Measurements from ENCODE around the gene ATP8A2.

The ATP8A2 gene

GRCh38 chr13:25840261-25840660 is 468.5 kb downstream of the ATP8A2 start:
- no peak for DNase-seq
- H4K91ac ChIP-seq (ENCODE audit: low read length), result no peak overlapping the region
- peak overlapping the region; percentile 15 for H3K9ac ChIP-seq (ENCODE audit: low read length)
- no peak overlapping the region for H3K4me2 ChIP-seq (ENCODE audit: low read length, poor library complexity, severe bottlenecking)
- H3K27ac ChIP-seq (ENCODE audit: low read length, poor library complexity, severe bottlenecking), result peak overlapping the region; percentile 51
- no peak overlapping the region for H3K4ac ChIP-seq (ENCODE audit: low read depth in 1 of 2, low read length in 2 of 2)
- H3K9me3 ChIP-seq (ENCODE audit: control insufficient read depth, low read length), result no peaks in the 10 kb centered on the region
- no peak overlapping the region for H2BK5ac ChIP-seq (ENCODE audit: low read depth, low read length, poor library complexity, severe bottlenecking)
- no peak overlapping the region for H3K4me3 ChIP-seq (ENCODE audit: insufficient read depth in 1 of 2, low read depth in 1 of 2, low read length in 2 of 2)
- H2BK120ac ChIP-seq (ENCODE audit: low read depth, low read length), result no peak overlapping the region
- no peaks in the 10 kb centered on the region for H3K79me1 ChIP-seq (replicated peaks; ENCODE audit: low read length, poor library complexity, severe bottlenecking)
- H4K8ac ChIP-seq (ENCODE audit: low read length), result no peak overlapping the region
- H3K36me3 ChIP-seq (ENCODE audit: control insufficient read depth in 1 of 2, insufficient read depth in 2 of 2, low read depth in 1 of 2, low read length in 2 of 2), result peaks cover 0 to 4% of the 10 kb centered on the region in 2 experiments
- WGBS, result 73% methylated on average over 3 of the region's 3 CpGs
- no peak overlapping the region for H3K23ac ChIP-seq (ENCODE audit: low read length in 2 of 2)
- no peak overlapping the region for H2BK15ac ChIP-seq (ENCODE audit: low read depth, poor library complexity, severe bottlenecking)
- no peak overlapping the region for H2AK5ac ChIP-seq (ENCODE audit: low read length, severe bottlenecking)
- no peak overlapping the region for H2AFZ ChIP-seq (ENCODE audit: low read depth, low read length)
- peaks cover 4% of the 10 kb centered on the region for H3K4me1 ChIP-seq (ENCODE audit: control insufficient read depth, insufficient read depth, low read depth, low read length)
- H3K27me3 ChIP-seq (ENCODE audit: control insufficient read depth in 1 of 2, insufficient read depth in 1 of 2, low read length in 2 of 2), result peaks cover 0 to 14% of the 10 kb centered on the region in 2 experiments
- H3K14ac ChIP-seq (ENCODE audit: low read length in 2 of 2), result no peak overlapping the region
- H3K18ac ChIP-seq (ENCODE audit: low read depth in 1 of 2, low read length in 2 of 2), result no peak overlapping the region
- H2BK12ac ChIP-seq (ENCODE audit: low read length in 2 of 2), result no peak overlapping the region

GRCh38 chr13:25840931-25841330 is 469.2 kb downstream of the ATP8A2 start:
- H2BK5ac ChIP-seq (ENCODE audit: low read depth, low read length, poor library complexity, severe bottlenecking), result no peak overlapping the region
- H4K8ac ChIP-seq (ENCODE audit: low read length), result no peak overlapping the region
- H2BK120ac ChIP-seq (ENCODE audit: low read depth, low read length), result no peak overlapping the region
- peak overlapping the region; percentile 38 for H2AK5ac ChIP-seq (ENCODE audit: low read length, severe bottlenecking)
- H2AFZ ChIP-seq (ENCODE audit: low read depth, low read length), result no peak overlapping the region
- no peaks in the 10 kb centered on the region for H3K9me3 ChIP-seq (ENCODE audit: control insufficient read depth, low read length)
- H3K14ac ChIP-seq (ENCODE audit: low read length in 2 of 2), result no peak overlapping the region
- 100% methylated on average over 1 of the region's 2 CpGs for WGBS
- H3K27me3 ChIP-seq (ENCODE audit: control insufficient read depth in 1 of 2, insufficient read depth in 1 of 2, low read length in 2 of 2), result peaks cover 0 to 14% of the 10 kb centered on the region in 2 experiments
- H3K4me3 ChIP-seq (ENCODE audit: insufficient read depth in 1 of 2, low read depth in 1 of 2, low read length in 2 of 2), result no peak overlapping the region
- no peak overlapping the region for H3K9ac ChIP-seq (ENCODE audit: low read length)
- no peak for DNase-seq
- peaks cover 4% of the 10 kb centered on the region for H3K4me1 ChIP-seq (ENCODE audit: control insufficient read depth, insufficient read depth, low read depth, low read length)
- peaks cover 0 to 4% of the 10 kb centered on the region in 2 experiments for H3K36me3 ChIP-seq (ENCODE audit: control insufficient read depth in 1 of 2, insufficient read depth in 2 of 2, low read depth in 1 of 2, low read length in 2 of 2)
- no peak overlapping the region for H4K91ac ChIP-seq (ENCODE audit: low read length)
- no peak overlapping the region for H3K27ac ChIP-seq (ENCODE audit: low read length, poor library complexity, severe bottlenecking)
- no peaks in the 10 kb centered on the region for H3K79me1 ChIP-seq (replicated peaks; ENCODE audit: low read length, poor library complexity, severe bottlenecking)
- no peak overlapping the region for H2BK15ac ChIP-seq (ENCODE audit: low read depth, poor library complexity, severe bottlenecking)
- no peak overlapping the region for H2BK12ac ChIP-seq (ENCODE audit: low read length in 2 of 2)
- no peak overlapping the region for H3K18ac ChIP-seq (ENCODE audit: low read depth in 1 of 2, low read length in 2 of 2)
- H3K4me2 ChIP-seq (ENCODE audit: low read length, poor library complexity, severe bottlenecking), result no peak overlapping the region
- H3K4ac ChIP-seq (ENCODE audit: low read depth in 1 of 2, low read length in 2 of 2), result no peak overlapping the region
- no peak overlapping the region for H3K23ac ChIP-seq (ENCODE audit: low read length in 2 of 2)

GRCh38 chr13:25843692-25844091 is 471.9 kb downstream of the ATP8A2 start:
- 92% methylated on average over 3 of the region's 4 CpGs for WGBS
- Histone ChIP-seq H2AFZ (ENCODE audit: low read depth, low read length) (no peak overlapping the region), H2BK12ac (ENCODE audit: low read length in 2 of 2) (no peak overlapping the region), H3K9me3 (ENCODE audit: control insufficient read depth, low read length) (no peaks in the 10 kb centered on the region), H4K91ac (ENCODE audit: low read length) (no peak overlapping the region), H3K4me3 (ENCODE audit: insufficient read depth in 1 of 2, low read depth in 1 of 2, low read length in 2 of 2) (no peak overlapping the region), H3K4ac (ENCODE audit: low read depth in 1 of 2, low read length in 2 of 2) (no peak overlapping the region), H3K4me1 (ENCODE audit: control insufficient read depth, insufficient read depth, low read depth, low read length) (peaks cover 3% of the 10 kb centered on the region), H3K9ac (ENCODE audit: low read length) (no peak overlapping the region), H2AK5ac (ENCODE audit: low read length, severe bottlenecking) (no peak overlapping the region), H2BK15ac (ENCODE audit: low read depth, poor library complexity, severe bottlenecking) (no peak overlapping the region), H3K4me2 (ENCODE audit: low read length, poor library complexity, severe bottlenecking) (no peak overlapping the region), H3K27me3 (ENCODE audit: control insufficient read depth in 1 of 2, insufficient read depth in 1 of 2, low read length in 2 of 2) (peaks cover 0 to 7% of the 10 kb centered on the region in 2 experiments), H3K79me1 (replicated peaks; ENCODE audit: low read length, poor library complexity, severe bottlenecking) (no peaks in the 10 kb centered on the region), H2BK5ac (ENCODE audit: low read depth, low read length, poor library complexity, severe bottlenecking) (no peak overlapping the region), H4K8ac (ENCODE audit: low read length) (no peak overlapping the region), H3K14ac (ENCODE audit: low read length in 2 of 2) (no peak overlapping the region), H3K23ac (ENCODE audit: low read length in 2 of 2) (no peak overlapping the region), H3K27ac (ENCODE audit: low read length, poor library complexity, severe bottlenecking) (no peak overlapping the region), H3K36me3 (ENCODE audit: control insufficient read depth in 1 of 2, insufficient read depth in 2 of 2, low read depth in 1 of 2, low read length in 2 of 2) (no peaks in the 10 kb centered on the region), H3K18ac (ENCODE audit: low read depth in 1 of 2, low read length in 2 of 2) (no peak overlapping the region), H2BK120ac (ENCODE audit: low read depth, low read length) (no peak overlapping the region)
- DNase-seq, result no peak

GRCh38 chr13:25844559-25845434 is 473.0 kb downstream of the ATP8A2 start:
- Histone ChIP-seq H3K18ac (ENCODE audit: low read depth in 1 of 2, low read length in 2 of 2) (no peak overlapping the region), H3K14ac (ENCODE audit: low read length in 2 of 2) (no peak overlapping the region), H3K36me3 (ENCODE audit: control insufficient read depth in 1 of 2, insufficient read depth in 2 of 2, low read depth in 1 of 2, low read length in 2 of 2) (no peaks in the 10 kb centered on the region), H2BK120ac (ENCODE audit: low read depth, low read length) (no peak overlapping the region), H3K4me1 (ENCODE audit: control insufficient read depth, insufficient read depth, low read depth, low read length) (peaks cover 3% of the 10 kb centered on the region), H3K9me3 (ENCODE audit: control insufficient read depth, low read length) (no peaks in the 10 kb centered on the region), H3K9ac (ENCODE audit: low read length) (no peak overlapping the region), H3K4me2 (ENCODE audit: low read length, poor library complexity, severe bottlenecking) (no peak overlapping the region), H4K8ac (ENCODE audit: low read length) (no peak overlapping the region), H3K27ac (ENCODE audit: low read length, poor library complexity, severe bottlenecking) (no peak overlapping the region), H2BK5ac (ENCODE audit: low read depth, low read length, poor library complexity, severe bottlenecking) (no peak overlapping the region), H3K23ac (ENCODE audit: low read length in 2 of 2) (no peak overlapping the region), H3K4ac (ENCODE audit: low read depth in 1 of 2, low read length in 2 of 2) (no peak overlapping the region), H3K79me1 (replicated peaks; ENCODE audit: low read length, poor library complexity, severe bottlenecking) (no peaks in the 10 kb centered on the region), H2BK12ac (ENCODE audit: low read length in 2 of 2) (no peak overlapping the region), H3K4me3 (ENCODE audit: insufficient read depth in 1 of 2, low read depth in 1 of 2, low read length in 2 of 2) (no peak overlapping the region), H2AK5ac (ENCODE audit: low read length, severe bottlenecking) (no peak overlapping the region), H2AFZ (ENCODE audit: low read depth, low read length) (no peak overlapping the region), H3K27me3 (ENCODE audit: control insufficient read depth in 1 of 2, insufficient read depth in 1 of 2, low read length in 2 of 2) (peaks cover 0 to 11% of the 10 kb centered on the region in 2 experiments), H2BK15ac (ENCODE audit: low read depth, poor library complexity, severe bottlenecking) (no peak overlapping the region), H4K91ac (ENCODE audit: low read length) (no peak overlapping the region)
- no peak for DNase-seq
- WGBS, result 95% methylated on average over 6 of the region's 7 CpGs
